ENCODE data around the gene SUV39H2.

The SUV39H2 gene

GRCh38 chr10:14878266-14879123, at the start of gene SUV39H2:
SUV39H2 (plus strand) TSS chr10:14878866; CDS start chr10:14878889, 23 bp downstream.
- Mint-ChIP-seq H3K9me3 (no peaks in the 10 kb centered on the region), H3K4me1 (peaks cover 37% of the 10 kb centered on the region), H3K36me3 (ENCODE audit: low read depth) (peaks cover 30% of the 10 kb centered on the region), H3K27me3 (no peaks in the 10 kb centered on the region), H3K27ac (peak within 1 kb of the TSS; percentile 91), H3K4me3 (peak within 1 kb of the TSS; percentile 94)
- ATAC-seq (peak; percentile 96), DNase-seq (peak; percentile 95)

GRCh38 chr10:14833106-14833505, 45.6 kb upstream of the SUV39H2 start:
- peaks cover 3% of the 10 kb centered on the region for H3K36me3 Mint-ChIP-seq (ENCODE audit: low read depth)
- H3K4me1 Mint-ChIP-seq: peaks cover 10% of the 10 kb centered on the region
- no peak for ATAC-seq
- no peaks in the 10 kb centered on the region for H3K27me3 Mint-ChIP-seq
- no peak overlapping the region for H3K27ac Mint-ChIP-seq
- no peaks in the 10 kb centered on the region for H3K9me3 Mint-ChIP-seq
- H3K4me3 Mint-ChIP-seq: no peak overlapping the region
- no peak for DNase-seq

- H3K4me3 Mint-ChIP-seq: no peak overlapping the region
- no peaks in the 10 kb centered on the region for H3K9me3 Mint-ChIP-seq
- DNase-seq (no peak), ATAC-seq (no peak)
- H3K27ac Mint-ChIP-seq: no peak overlapping the region
- H3K36me3 Mint-ChIP-seq (ENCODE audit: low read depth): peaks cover 20% of the 10 kb centered on the region
- H3K4me1 Mint-ChIP-seq: peaks cover 22% of the 10 kb centered on the region
- no peaks in the 10 kb centered on the region for H3K27me3 Mint-ChIP-seq
Observed at GRCh38 chr10:14836208-14836607, 42.5 kb upstream of the SUV39H2 start.

GRCh38 chr10:14837003-14837756, 41.5 kb upstream of the SUV39H2 start:
- peak overlapping the region; percentile 93 for H3K4me3 Mint-ChIP-seq
- no peaks in the 10 kb centered on the region for H3K9me3 Mint-ChIP-seq
- H3K36me3 Mint-ChIP-seq (ENCODE audit: low read depth): peaks cover 30% of the 10 kb centered on the region
- H3K27me3 Mint-ChIP-seq: no peaks in the 10 kb centered on the region
- ATAC-seq: no peak
- DNase-seq: no peak
- H3K27ac Mint-ChIP-seq: peak overlapping the region; percentile 94
- H3K4me1 Mint-ChIP-seq: peaks cover 26% of the 10 kb centered on the region

- peak; percentile 96 for ATAC-seq
Observed at GRCh38 chr10:14837757-14838581, 40.7 kb upstream of the SUV39H2 start, which contains the start of the genes CDNF, HSPA14 and MSANTD7. CDNF (minus strand) TSS chr10:14838037; CDS start chr10:14837946, 91 bp downstream. HSPA14 (plus strand) TSS chr10:14838306; CDS start chr10:14838403, 97 bp downstream. MSANTD7 (plus strand) TSS chr10:14838306; CDS start chr10:14842285, 3,979 bp downstream.

GRCh38 chr10:14838582-14839304, 39.9 kb upstream of the SUV39H2 start:
- peaks cover 26% of the 10 kb centered on the region for H3K4me1 Mint-ChIP-seq
- H3K27me3 Mint-ChIP-seq: no peaks in the 10 kb centered on the region
- peak overlapping the region; percentile 94 for H3K27ac Mint-ChIP-seq
- H3K9me3 Mint-ChIP-seq: no peaks in the 10 kb centered on the region
- peaks cover 35% of the 10 kb centered on the region for H3K36me3 Mint-ChIP-seq (ENCODE audit: low read depth)
- H3K4me3 Mint-ChIP-seq: peak overlapping the region; percentile 93
- ATAC-seq (no peak), DNase-seq (peak; percentile 38)

More at GRCh38 chr10:14837757-14838581, 40.7 kb upstream of the SUV39H2 start, which contains the start of the genes CDNF, HSPA14 and MSANTD7:
- H3K36me3 Mint-ChIP-seq (ENCODE audit: low read depth): peaks cover 31% of the 10 kb centered on the region
- H3K4me3 Mint-ChIP-seq: peak within 1 kb of the TSS; percentile 93
- H3K4me1 Mint-ChIP-seq: peaks cover 26% of the 10 kb centered on the region
- peak; percentile 99 for DNase-seq
- no peaks in the 10 kb centered on the region for H3K27me3 Mint-ChIP-seq
- H3K9me3 Mint-ChIP-seq: no peaks in the 10 kb centered on the region
- H3K27ac Mint-ChIP-seq: peak within 1 kb of the TSS; percentile 94

GRCh38 chr10:14839305-14839695, 39.4 kb upstream of the SUV39H2 start:
- no peaks in the 10 kb centered on the region for H3K9me3 Mint-ChIP-seq
- ATAC-seq: no peak
- peak overlapping the region; percentile 82 for H3K27ac Mint-ChIP-seq
- DNase-seq: no peak
- peaks cover 41% of the 10 kb centered on the region for H3K36me3 Mint-ChIP-seq (ENCODE audit: low read depth)
- H3K4me3 Mint-ChIP-seq: peak overlapping the region; percentile 93
- H3K27me3 Mint-ChIP-seq: no peaks in the 10 kb centered on the region
- H3K4me1 Mint-ChIP-seq: peaks cover 26% of the 10 kb centered on the region

GRCh38 chr10:14840178-14840577, 38.5 kb upstream of the SUV39H2 start:
- no peak for DNase-seq
- H3K27ac Mint-ChIP-seq: no peak overlapping the region
- peaks cover 48% of the 10 kb centered on the region for H3K36me3 Mint-ChIP-seq (ENCODE audit: low read depth)
- ATAC-seq: no peak
- H3K4me3 Mint-ChIP-seq: peak overlapping the region; percentile 93
- H3K9me3 Mint-ChIP-seq: no peaks in the 10 kb centered on the region
- H3K27me3 Mint-ChIP-seq: no peaks in the 10 kb centered on the region
- H3K4me1 Mint-ChIP-seq: peaks cover 26% of the 10 kb centered on the region

GRCh38 chr10:14843327-14843988, 35.2 kb upstream of the SUV39H2 start:
- Mint-ChIP-seq H3K9me3 (no peaks in the 10 kb centered on the region), H3K4me3 (no peak overlapping the region), H3K36me3 (ENCODE audit: low read depth) (peaks cover 50% of the 10 kb centered on the region), H3K4me1 (peaks cover 15% of the 10 kb centered on the region), H3K27ac (no peak overlapping the region), H3K27me3 (no peaks in the 10 kb centered on the region)
- DNase-seq (no peak), ATAC-seq (no peak)

GRCh38 chr10:14844948-14845347, 33.7 kb upstream of the SUV39H2 start:
- H3K27ac Mint-ChIP-seq: no peak overlapping the region
- H3K4me1 Mint-ChIP-seq: peaks cover 10% of the 10 kb centered on the region
- peaks cover 53% of the 10 kb centered on the region for H3K36me3 Mint-ChIP-seq (ENCODE audit: low read depth)
- no peaks in the 10 kb centered on the region for H3K27me3 Mint-ChIP-seq
- no peak overlapping the region for H3K4me3 Mint-ChIP-seq
- DNase-seq (no peak), ATAC-seq (no peak)
- H3K9me3 Mint-ChIP-seq: no peaks in the 10 kb centered on the region

- Mint-ChIP-seq H3K4me1 (no peaks in the 10 kb centered on the region), H3K4me3 (no peak overlapping the region), H3K27ac (no peak overlapping the region), H3K27me3 (no peaks in the 10 kb centered on the region), H3K36me3 (ENCODE audit: low read depth) (peaks cover 53% of the 10 kb centered on the region), H3K9me3 (no peaks in the 10 kb centered on the region)
- DNase-seq: no peak
- no peak for ATAC-seq
Observed at GRCh38 chr10:14852236-14852635, 26.4 kb upstream of the SUV39H2 start.

GRCh38 chr10:14855453-14855852, 23.2 kb upstream of the SUV39H2 start:
- Mint-ChIP-seq H3K36me3 (ENCODE audit: low read depth) (peaks cover 58% of the 10 kb centered on the region), H3K4me1 (no peaks in the 10 kb centered on the region), H3K27me3 (no peaks in the 10 kb centered on the region), H3K9me3 (no peaks in the 10 kb centered on the region), H3K27ac (no peak overlapping the region), H3K4me3 (no peak overlapping the region)
- DNase-seq: no peak
- ATAC-seq: no peak

GRCh38 chr10:14858338-14858960, 20.2 kb upstream of the SUV39H2 start:
- Mint-ChIP-seq H3K27me3 (no peaks in the 10 kb centered on the region), H3K36me3 (ENCODE audit: low read depth) (peaks cover 52% of the 10 kb centered on the region), H3K4me3 (no peak overlapping the region), H3K27ac (no peak overlapping the region), H3K4me1 (no peaks in the 10 kb centered on the region), H3K9me3 (no peaks in the 10 kb centered on the region)
- ATAC-seq (no peak), DNase-seq (no peak)

All from activated naive CD8-positive, alpha-beta T cell treated with anti-CD3 and anti-CD28 coated beads, Interleukin-2, amount 50 U/mL, for 24 hours (primary cell).